ENCODE results near the gene CMC2. TPM values are rescaled to one million over a fixed set of nuclear protein-coding genes. Genes with fewer than 3 reads are reported as not detected.

Gene CMC2
- total and polyA plus RNA-seq, 2 of the 13 experiments (the other 11 are each of a cell fraction or from before 2014, with no cell fraction given), result 116 to 129 TPM

DNA sequence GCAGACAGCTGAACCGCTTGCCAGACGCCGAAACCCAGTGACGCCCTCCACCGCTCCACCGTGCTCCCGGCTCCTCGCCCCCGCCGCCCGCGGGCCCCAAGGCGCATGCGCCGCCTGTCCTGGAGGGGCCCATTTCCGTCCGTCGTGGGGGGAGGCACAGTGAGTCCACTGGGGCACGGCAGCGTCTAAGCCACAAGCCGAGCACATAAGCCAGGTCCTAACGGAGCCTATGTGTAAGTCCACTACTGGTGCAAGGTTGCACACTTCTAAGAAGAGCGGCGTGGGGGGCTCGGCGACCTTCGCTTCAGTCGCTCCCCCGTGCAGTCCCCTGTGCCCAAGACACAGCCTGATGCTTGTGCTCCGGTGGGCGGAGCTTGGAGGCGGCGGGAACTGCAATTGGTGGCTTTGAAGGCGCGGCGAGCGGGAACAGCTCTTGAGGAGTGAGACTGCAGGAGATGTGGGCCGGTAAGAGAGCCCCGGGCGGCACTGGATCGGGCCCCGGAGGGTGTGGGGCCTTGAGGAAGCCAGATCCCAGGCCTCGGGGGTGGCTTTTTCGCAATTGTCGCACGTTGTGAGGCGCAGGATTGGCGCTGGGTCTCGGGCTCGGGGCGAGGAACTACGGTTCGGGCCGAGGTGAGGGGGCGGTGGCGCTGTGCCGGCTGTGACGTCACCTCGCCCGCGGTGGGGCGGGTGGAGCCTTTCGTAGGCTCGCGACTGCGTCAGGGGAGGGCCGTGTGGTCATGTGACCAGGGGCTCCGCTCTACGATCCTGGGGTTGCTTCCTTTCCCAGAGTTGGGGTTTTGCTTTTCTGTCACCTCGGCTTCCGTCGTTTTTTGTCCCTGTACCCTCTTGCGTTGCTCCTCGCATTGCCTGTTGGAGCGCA is at the start of gene CMC2, which contains the start of gene CENPN (continued):
- peak; percentile 39 for TF ChIP-seq ZNF230 (CRISPR knock-in tag; IDR thresholded peaks at IDR 0.05)
- TF ChIP-seq, protein P1, sequence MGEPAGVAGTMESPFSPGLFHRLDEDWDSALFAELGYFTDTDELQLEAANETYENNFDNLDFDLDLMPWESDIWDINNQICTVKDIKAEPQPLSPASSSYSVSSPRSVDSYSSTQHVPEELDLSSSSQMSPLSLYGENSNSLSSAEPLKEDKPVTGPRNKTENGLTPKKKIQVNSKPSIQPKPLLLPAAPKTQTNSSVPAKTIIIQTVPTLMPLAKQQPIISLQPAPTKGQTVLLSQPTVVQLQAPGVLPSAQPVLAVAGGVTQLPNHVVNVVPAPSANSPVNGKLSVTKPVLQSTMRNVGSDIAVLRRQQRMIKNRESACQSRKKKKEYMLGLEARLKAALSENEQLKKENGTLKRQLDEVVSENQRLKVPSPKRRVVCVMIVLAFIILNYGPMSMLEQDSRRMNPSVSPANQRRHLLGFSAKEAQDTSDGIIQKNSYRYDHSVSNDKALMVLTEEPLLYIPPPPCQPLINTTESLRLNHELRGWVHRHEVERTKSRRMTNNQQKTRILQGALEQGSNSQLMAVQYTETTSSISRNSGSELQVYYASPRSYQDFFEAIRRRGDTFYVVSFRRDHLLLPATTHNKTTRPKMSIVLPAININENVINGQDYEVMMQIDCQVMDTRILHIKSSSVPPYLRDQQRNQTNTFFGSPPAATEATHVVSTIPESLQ (CRISPR knock-in tag; conservative IDR thresholded peaks at IDR 0.05), result peak; percentile 69; the same call in 1 of the 2 replicates
- TF ChIP-seq ETV5 (CRISPR knock-in tag; IDR thresholded peaks at IDR 0.05; ENCODE audit: borderline replicate concordance), result peak; percentile 8
- TF ChIP-seq, protein P2, sequence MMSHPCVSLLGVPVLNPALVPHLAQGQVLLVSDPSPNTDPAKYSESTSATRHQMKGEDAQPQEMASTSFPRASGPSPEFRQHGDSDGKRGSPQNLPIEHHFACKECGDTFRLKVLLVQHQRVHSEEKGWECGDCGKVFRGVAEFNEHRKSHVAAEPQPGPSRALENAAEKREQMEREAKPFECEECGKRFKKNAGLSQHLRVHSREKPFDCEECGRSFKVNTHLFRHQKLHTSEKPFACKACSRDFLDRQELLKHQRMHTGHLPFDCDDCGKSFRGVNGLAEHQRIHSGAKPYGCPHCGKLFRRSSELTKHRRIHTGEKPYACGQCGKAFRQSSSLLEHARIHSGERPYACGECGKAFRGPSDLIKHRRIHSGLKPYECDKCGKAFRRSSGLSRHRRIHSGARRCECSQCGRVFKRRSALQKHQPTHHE (CRISPR knock-in tag; IDR thresholded peaks at IDR 0.05; ENCODE audit: borderline replicate concordance), result 0 out of 2 replicates have a peak, but pooled peaks have one; percentile 88
- peak; percentile 58 for TF ChIP-seq MED13 (CRISPR knock-in tag; IDR thresholded peaks at IDR 0.05)
- TF ChIP-seq, protein P3, sequence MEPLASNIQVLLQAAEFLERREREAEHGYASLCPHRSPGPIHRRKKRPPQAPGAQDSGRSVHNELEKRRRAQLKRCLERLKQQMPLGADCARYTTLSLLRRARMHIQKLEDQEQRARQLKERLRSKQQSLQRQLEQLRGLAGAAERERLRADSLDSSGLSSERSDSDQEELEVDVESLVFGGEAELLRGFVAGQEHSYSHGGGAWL (CRISPR knock-in tag; IDR thresholded peaks at IDR 0.05), result peak; percentile 9; the same call in 1 of the 2 replicates
- TF ChIP-seq ZNF33B (CRISPR knock-in tag; IDR thresholded peaks at IDR 0.05), result peak; percentile 45; the same call in 1 of the 2 replicates
- TF ChIP-seq POGZ (CRISPR knock-in tag; IDR thresholded peaks at IDR 0.05), result peak; percentile 40
- TF ChIP-seq ZNF619 (CRISPR knock-in tag; IDR thresholded peaks at IDR 0.05), result 0 out of 2 replicates have a peak, but pooled peaks have one; percentile 73
- peak; percentile 42; the same call in 1 of the 2 replicates for TF ChIP-seq FOXM1 (CRISPR knock-in tag; IDR thresholded peaks at IDR 0.05)
- peak; percentile 66; the same call in 1 of the 2 replicates for TF ChIP-seq ZNF605 (CRISPR knock-in tag; IDR thresholded peaks at IDR 0.05)
- peak; percentile 41 for TF ChIP-seq BRD4 (CRISPR knock-in tag; IDR thresholded peaks at IDR 0.05)
- peak; percentile 90 for TF ChIP-seq ZFP36L1 (CRISPR knock-in tag; IDR thresholded peaks at IDR 0.05)
- no peak for TF ChIP-seq ZNF251 (CRISPR knock-in tag; IDR thresholded peaks at IDR 0.05)
- TF ChIP-seq SCMH1 (CRISPR knock-in tag; IDR thresholded peaks at IDR 0.05; ENCODE audit: borderline replicate concordance), result no peak
- TF ChIP-seq SIN3A (IDR thresholded peaks at IDR 0.05; ENCODE audit: borderline replicate concordance, low read depth, low read length), result peak; percentile 77
- peak; percentile 23; the same call in 1 of the 2 replicates for TF ChIP-seq AHDC1 (CRISPR knock-in tag; IDR thresholded peaks at IDR 0.05; ENCODE audit: borderline replicate concordance)
